A549 treated with ZK216348 at 1 μM for 4 hours (cell line): ENCODE results near the gene ZNF71. TPM values are rescaled to one million over a fixed set of nuclear protein-coding genes. Genes with fewer than 3 reads are reported as not detected.

Experiments used
- total RNA-seq: library from RNA; stranded (reverse); fragments of 200-300 nt; extraction: Qiagen RNA extraction; gene quantifications from 5 replicates; pipeline ENCODE4 v1.2.3, GENCODE V29; 2022; ENCODE audit warnings: low read depth

ZNF71 gene
- 9.0 to 12.6 TPM (median 11.8 TPM) in 5 replicates for total RNA-seq

GRCh38 chr19:56594783-56595547, at the start of gene ZNF71:
Gene ZNF71, plus strand, starts transcription at chr19:56595302. Its CDS starts 6,257 bp downstream, at chr19:56601559.

GRCh38 chr19:56567274-56568120, 27.6 kb upstream of the ZNF71 start, which contains the start of gene ZNF470:
Gene ZNF470, plus strand, starts transcription at chr19:56567468. Its CDS starts 2,844 bp downstream, at chr19:56570312.

GRCh38 chr19:56642711-56643459, 47.8 kb downstream of the ZNF71 start, which contains the start of gene SMIM17:
Gene SMIM17, plus strand, starts transcription at chr19:56643159. Its CDS starts 2,509 bp downstream, at chr19:56645668.

GRCh38 chr19:56671613-56671994, 76.5 kb downstream of the ZNF71 start, which contains the start of gene ZNF835:
Gene ZNF835, minus strand, starts transcription at chr19:56671757. Its CDS starts 6,559 bp downstream, at chr19:56665198.

Other genes starting within 250 kb of the ZNF71 start
- gene ZNF582, start 201.8 kb upstream of the ZNF71 start, total RNA-seq = 0.67 to 1.4 TPM (median 0.72 TPM) in 5 replicates
- gene ZNF583, start 191.0 kb upstream of the ZNF71 start, total RNA-seq = 1.8 to 3.0 TPM (median 2.3 TPM) in 5 replicates
- gene ZNF667, start 118.0 kb upstream of the ZNF71 start, total RNA-seq = not detected in 5 replicates
- 0.04 to 0.22 TPM (median 0.14 TPM) in 4 of 5 replicates, not detected in the other for gene ZNF471, start 87.4 kb upstream of the ZNF71 start, total RNA-seq
- gene ZFP28, start 56.4 kb upstream of the ZNF71 start, total RNA-seq = 3.3 to 4.7 TPM (median 4.1 TPM) in 5 replicates
- 1.4 to 1.7 TPM (median 1.6 TPM) in 5 replicates for gene ZNF470, start 27.8 kb upstream of the ZNF71 start, total RNA-seq
- not detected in 5 replicates for gene SMIM17, start 47.9 kb downstream of the ZNF71 start, total RNA-seq
- not detected in 5 replicates for gene ZNF835, start 76.5 kb downstream of the ZNF71 start, total RNA-seq
- not detected in 5 replicates for gene PEG3, start 245.4 kb downstream of the ZNF71 start, total RNA-seq
- gene ZIM2, start 245.4 kb downstream of the ZNF71 start, total RNA-seq = not detected in 5 replicates